ENCODE data around the gene NKX6-2.
"Not testable (repeated sequence)": the region's sequence is repeated elsewhere in the genome, so short reads cannot be mapped to it uniquely, and the experiment has no call there.

NKX6-2 gene

DNA sequence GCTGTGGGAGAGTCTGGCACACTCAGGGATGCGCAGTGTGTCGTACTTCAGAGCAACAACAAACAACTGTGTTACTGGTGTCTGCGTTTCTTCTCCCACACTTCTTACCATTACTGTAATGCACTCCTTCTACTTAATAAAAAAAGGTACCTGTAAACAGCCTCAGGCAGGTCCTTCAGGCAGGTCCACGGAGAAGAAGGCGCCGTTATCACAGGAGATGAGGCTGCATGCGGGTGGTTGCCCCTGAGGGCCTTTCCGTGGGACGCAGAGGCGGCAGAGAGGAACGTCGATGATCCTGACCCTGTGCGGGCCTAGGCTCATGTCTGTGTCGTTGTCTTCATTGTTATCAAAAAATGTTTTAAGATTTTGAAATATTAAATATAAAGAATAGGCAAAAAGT, 29.4 kb downstream of the NKX6-2 start:
- DNase-seq (ENCODE audit: low read depth in 1 of 2, low spot score in 1 of 2), result no peak

GRCh38 chr10:132755166-132755711, 30.7 kb downstream of the NKX6-2 start:
- no peak for DNase-seq (ENCODE audit: low read depth in 1 of 2, low spot score in 1 of 2)

- DNase-seq (ENCODE audit: low read depth in 1 of 2, low spot score in 1 of 2), result no peak
Measured at GRCh38 chr10:132754071-132754470, 31.9 kb downstream of the NKX6-2 start.

- no peak for DNase-seq (ENCODE audit: low read depth in 1 of 2, low spot score in 1 of 2)
Measured at GRCh38 chr10:132753596-132753995, 32.4 kb downstream of the NKX6-2 start.

- no peak for DNase-seq (ENCODE audit: low read depth in 1 of 2, low spot score in 1 of 2)
Measured at GRCh38 chr10:132752961-132753360, 33.0 kb downstream of the NKX6-2 start.

- DNase-seq (ENCODE audit: low read depth in 1 of 2, low spot score in 1 of 2), result no peak
Measured at GRCh38 chr10:132752378-132752777, 33.6 kb downstream of the NKX6-2 start.

GRCh38 chr10:132750936-132751335, 35.0 kb downstream of the NKX6-2 start:
- no peak for DNase-seq (ENCODE audit: low read depth in 1 of 2, low spot score in 1 of 2)

DNA sequence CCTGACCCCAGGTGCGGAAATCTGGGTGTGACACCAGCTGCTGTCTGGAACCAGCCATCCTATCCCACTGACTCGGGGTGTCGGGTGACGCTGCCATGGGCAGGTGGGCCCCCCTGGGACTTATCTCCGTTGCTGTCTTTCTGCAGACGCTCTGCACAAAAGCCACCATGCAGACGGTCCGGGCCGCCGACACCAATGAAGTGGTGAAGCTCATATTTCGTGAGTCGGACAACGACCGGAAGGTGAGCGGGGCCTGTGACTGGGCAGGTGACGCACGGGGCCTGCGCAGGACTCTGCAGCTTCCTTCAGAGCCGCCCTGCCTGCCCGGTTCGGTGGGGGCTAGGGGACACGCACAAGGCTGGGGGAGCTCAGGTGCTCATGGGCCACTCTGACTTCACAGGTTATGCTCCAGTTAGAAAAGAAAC, 36.6 kb downstream of the NKX6-2 start:
- no peak for DNase-seq (ENCODE audit: low read depth in 1 of 2, low spot score in 1 of 2)

- DNase-seq (ENCODE audit: low read depth in 1 of 2, low spot score in 1 of 2), result no peak
Measured at GRCh38 chr10:132748545-132749370, 37.2 kb downstream of the NKX6-2 start.

DNA sequence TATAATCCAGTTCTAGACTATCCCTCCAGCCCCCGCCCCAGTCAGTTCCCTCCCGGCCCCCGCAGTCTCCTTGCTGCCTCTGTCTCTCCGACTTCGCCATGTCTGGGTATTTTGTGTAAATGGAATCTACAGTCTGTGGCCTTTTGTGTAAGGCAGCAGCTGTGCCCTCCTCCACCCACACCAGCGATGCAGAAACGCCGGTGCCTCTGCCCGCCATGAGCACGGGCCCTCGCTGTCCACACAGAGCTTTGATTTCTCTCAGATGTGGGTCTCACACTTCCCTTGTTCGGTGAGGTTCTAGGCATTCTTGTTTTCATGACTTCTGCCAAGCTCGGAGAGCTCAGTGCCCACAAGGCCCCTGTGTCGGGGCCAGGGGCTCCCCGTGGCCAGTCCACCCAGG, 37.8 kb downstream of the NKX6-2 start:
- DNase-seq (ENCODE audit: low read depth in 1 of 2, low spot score in 1 of 2), result no peak

GRCh38 chr10:132746801-132747625, 38.9 kb downstream of the NKX6-2 start:
- DNase-seq (ENCODE audit: low read depth in 1 of 2, low spot score in 1 of 2), result no peak

DNA sequence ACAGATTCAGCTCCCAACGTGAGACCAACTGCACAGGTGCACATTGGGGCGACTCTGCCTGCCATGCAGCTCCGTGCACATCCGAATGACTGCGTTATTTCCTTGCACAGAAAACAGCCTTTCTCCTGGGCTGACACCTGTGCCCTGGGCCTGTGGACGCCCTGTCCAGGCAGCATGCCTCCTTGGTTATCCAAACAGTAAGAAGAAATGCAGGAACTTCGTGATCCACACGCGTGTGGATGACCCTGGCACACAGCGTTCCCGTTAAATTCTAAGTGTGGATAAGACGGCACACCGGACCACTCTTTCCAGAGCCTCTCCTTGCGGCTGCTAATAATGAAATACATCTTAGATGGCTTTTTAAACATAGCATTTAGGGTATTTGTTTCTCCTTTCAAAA, 39.6 kb downstream of the NKX6-2 start:
- no peak for DNase-seq (ENCODE audit: low read depth in 1 of 2, low spot score in 1 of 2)

- no peak for DNase-seq (ENCODE audit: low read depth in 1 of 2, low spot score in 1 of 2)
Measured at GRCh38 chr10:132745971-132746370, 40.0 kb downstream of the NKX6-2 start.

DNA sequence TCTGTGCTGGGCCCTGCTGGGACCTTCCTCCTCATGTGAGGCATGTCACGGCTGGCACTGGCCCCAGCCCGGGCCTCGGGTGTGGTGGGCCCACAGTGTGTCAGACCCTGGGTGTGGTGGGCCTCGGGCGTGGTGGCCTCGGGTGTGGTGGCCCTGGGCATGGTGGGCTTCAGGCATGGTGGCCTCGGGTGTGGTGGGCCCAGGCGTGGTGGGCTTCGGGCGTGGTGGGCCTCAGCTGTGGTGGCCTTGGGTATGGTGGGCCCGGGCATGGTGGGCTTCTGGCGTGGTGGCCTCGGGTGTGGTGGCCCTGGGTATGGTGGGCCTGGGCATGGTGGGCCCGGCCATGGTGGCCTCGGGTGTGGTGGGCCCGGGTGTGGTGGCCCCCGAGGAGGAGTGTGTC, 40.4 kb downstream of the NKX6-2 start:
- no peak for DNase-seq (ENCODE audit: low read depth in 1 of 2, low spot score in 1 of 2)

DNA sequence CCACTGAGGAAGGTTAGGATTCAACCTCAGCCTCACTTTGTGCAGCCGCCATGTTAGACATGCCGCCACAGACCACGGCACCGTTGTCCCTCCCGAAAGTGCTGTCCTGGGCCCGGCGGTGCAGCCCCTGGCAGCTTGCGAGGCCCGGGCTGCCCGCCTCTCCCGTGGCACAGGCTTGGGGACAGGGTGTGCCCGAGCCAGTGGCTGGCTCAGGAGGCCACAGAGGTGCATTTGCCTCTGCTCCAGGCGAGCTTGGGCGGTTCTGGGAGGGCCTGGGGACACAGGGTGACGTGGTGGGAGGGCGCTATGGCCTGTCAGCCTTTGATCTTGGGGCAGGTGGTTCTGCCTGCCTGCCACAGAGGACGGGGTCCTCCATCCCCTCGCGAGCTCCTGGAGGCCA, 41.1 kb downstream of the NKX6-2 start:
- DNase-seq (ENCODE audit: low read depth in 1 of 2, low spot score in 1 of 2), result no peak

GRCh38 chr10:132743925-132744490, 41.9 kb downstream of the NKX6-2 start:
- DNase-seq (ENCODE audit: low read depth in 1 of 2, low spot score in 1 of 2), result no peak

DNA sequence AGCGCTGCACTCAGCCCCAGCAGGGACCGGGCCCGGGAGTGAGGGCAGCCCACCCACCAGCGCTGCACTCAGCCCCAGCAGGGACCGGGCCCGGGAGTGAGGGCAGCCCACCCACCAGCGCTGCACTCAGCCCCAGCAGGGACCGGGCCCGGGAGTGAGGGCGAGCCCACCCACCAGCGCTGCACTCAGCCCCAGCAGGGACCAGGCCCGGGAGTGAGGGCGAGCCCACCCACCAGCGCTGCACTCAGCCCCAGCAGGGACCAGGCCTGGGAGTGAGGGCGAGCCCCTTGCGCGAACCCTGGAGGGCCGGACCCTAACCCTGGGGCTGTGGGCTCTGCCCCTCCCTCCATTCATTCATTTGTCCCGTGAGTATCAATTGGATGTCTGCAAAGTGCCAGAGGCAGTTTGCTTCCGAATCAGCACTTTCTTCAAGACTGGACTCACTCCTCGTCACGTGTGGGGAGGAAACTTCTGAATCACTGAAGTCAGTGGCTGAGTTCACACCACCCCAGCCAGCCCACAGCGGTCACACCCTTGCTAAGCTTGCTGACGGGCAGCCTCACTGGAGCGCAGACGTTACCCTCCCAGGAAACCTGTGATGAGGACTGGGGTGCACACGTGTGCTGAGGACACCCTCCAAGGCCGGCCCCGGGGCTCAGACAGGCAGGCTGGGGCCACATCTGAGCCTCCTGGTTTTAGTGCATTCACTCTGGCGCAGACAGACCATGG, 42.6 kb downstream of the NKX6-2 start:
- not testable (repeated sequence) for DNase-seq (ENCODE audit: low read depth in 1 of 2, low spot score in 1 of 2)

- no peak for DNase-seq (ENCODE audit: low read depth in 1 of 2, low spot score in 1 of 2)
Measured at GRCh38 chr10:132742837-132743194, 43.1 kb downstream of the NKX6-2 start.

DNA sequence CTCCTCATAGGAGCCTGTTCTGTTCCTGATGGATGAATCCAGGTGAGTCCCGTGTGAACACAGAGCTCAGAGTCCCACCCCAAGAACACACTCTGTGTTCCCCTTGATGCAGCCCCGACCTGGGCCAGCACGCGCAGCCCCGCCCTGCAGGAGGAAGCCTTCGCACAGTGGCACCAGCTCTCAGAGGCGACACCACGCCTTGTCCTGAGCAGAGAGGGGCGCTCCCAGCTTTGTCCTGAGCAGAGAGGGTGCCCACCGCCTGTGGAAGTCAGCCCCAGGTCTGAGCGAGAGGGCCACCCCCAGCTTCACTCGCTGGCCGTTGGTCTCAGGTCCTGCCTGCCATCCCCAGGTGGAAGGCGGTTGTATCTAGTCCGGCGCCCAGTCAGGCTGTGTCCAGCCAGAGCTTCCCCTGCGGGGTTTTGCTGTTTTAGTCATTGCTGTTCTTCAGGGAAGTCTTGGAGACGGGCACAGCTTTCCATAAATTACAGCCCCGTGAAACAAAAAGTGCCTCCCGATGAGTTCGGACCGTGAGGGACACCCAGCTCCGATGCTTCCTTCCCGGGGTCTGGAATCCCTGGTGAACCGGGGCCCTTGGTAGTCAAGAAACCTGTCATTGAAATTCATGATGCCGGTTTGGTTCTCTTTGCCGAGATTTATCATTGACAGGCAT, 43.6 kb downstream of the NKX6-2 start:
- no peak for DNase-seq (ENCODE audit: low read depth in 1 of 2, low spot score in 1 of 2)

- no peak for DNase-seq (ENCODE audit: low read depth in 1 of 2, low spot score in 1 of 2)
Measured at GRCh38 chr10:132740588-132740987, 45.4 kb downstream of the NKX6-2 start.

DNA sequence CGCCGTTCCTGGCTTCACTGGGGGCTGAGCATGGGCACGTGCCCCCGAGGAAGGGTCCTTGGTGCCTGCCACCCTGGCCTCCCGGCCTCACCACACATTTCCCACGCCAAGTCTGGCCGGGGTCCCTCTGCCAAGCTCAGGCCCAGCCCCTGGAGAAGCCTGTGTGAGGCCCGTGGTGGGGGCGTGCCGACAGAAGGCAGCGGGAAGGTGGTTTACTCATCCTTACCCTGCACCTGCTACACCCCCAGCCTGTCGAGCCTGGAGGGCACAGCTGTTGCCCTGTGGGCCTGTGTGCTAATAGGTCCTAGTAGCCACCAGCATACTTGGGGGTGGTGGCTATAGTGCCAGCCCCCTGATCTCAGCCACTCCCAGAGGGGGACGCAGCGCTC, 46.7 kb downstream of the NKX6-2 start:
- DNase-seq (ENCODE audit: low read depth in 1 of 2, low spot score in 1 of 2), result no peak

All from activated CD4-positive, alpha-beta T cell treated with anti-CD3 and anti-CD28 coated beads, Interleukin-2, amount 50 U/mL, for 24 hours (primary cell).